Neural progenitor cell (in vitro differentiated cells): Measurements from ENCODE around the gene GRIK5. TPM values are rescaled to one million over a fixed set of nuclear protein-coding genes. Genes with fewer than 3 reads are reported as not detected.

Source experiments
- DNase-seq: peaks from one replicate; pipeline ENCODE4 v3.0.0-alpha.2; 2016; ENCODE audit warnings: low spot score
- H2AFZ ChIP-seq: fragments of 200-600 bp; sonication (generic); replicated peaks from 2 replicates; pipeline ENCODE4 v1.6.1; 2016; ENCODE audit warnings: antibody characterized with exemption
- H3F3A ChIP-seq: fragments of 200-600 bp; sonication (generic); 2 replicates; pipeline ENCODE4 v1.6.1; 2016; ENCODE audit warnings: antibody characterized with exemption, low read depth
- H3K27ac ChIP-seq: fragments of 200-600 bp; sonication (generic); 2 replicates; pipeline ENCODE4 v1.5.1; 2016; ENCODE audit warnings: mild to moderate bottlenecking
- H3K27me3 ChIP-seq: fragments of 200-600 bp; sonication (generic); 2 replicates; pipeline ENCODE4 v1.6.1; 2016; ENCODE audit warnings: mild to moderate bottlenecking, moderate library complexity
- H3K36me3 ChIP-seq: fragments of 200-600 bp; sonication (generic); 2 replicates; pipeline ENCODE4 v1.5.1; 2016
- H3K4me1 ChIP-seq: fragments of 200-600 bp; sonication (generic); 2 replicates; pipeline ENCODE4 v1.6.1; 2016; ENCODE audit warnings: mixed run types
- H3K4me2 ChIP-seq: fragments of 200-600 bp; sonication (generic); 2 replicates; pipeline ENCODE4 v1.6.1; 2016
- H3K4me3 ChIP-seq: fragments of 200-600 bp; sonication (generic); 2 replicates; pipeline ENCODE4 v1.5.1; 2016
- H3K79me2 ChIP-seq: fragments of 200-600 bp; sonication (generic); 2 replicates; pipeline ENCODE4 v1.6.1; 2016; ENCODE audit warnings: low read depth
- H3K9ac ChIP-seq: fragments of 200-600 bp; sonication (generic); 2 replicates; pipeline ENCODE4 v1.6.1; 2016
- H3K9me3 ChIP-seq: fragments of 200-600 bp; sonication (generic); 2 replicates; pipeline ENCODE4 v1.5.1; 2016; ENCODE audit warnings: low read depth
- H4K20me1 ChIP-seq: fragments of 200-600 bp; sonication (generic); 2 replicates; pipeline ENCODE4 v1.6.1; 2016; ENCODE audit warnings: low read depth
- H3K27ac Mint-ChIP-seq: 3 replicates; pipeline ENCODE4 v1.8.0; 2021; ENCODE audit warnings: mixed read lengths
- H3K27me3 Mint-ChIP-seq: 2 replicates; pipeline ENCODE4 v1.8.0; 2022; ENCODE audit warnings: low read depth, mild to moderate bottlenecking, inconsistent platforms, moderate library complexity, mixed read lengths; ENCODE audit not compliant: insufficient read depth
- H3K36me3 Mint-ChIP-seq: 3 replicates; pipeline ENCODE4 v1.8.0; 2021; ENCODE audit warnings: mixed read lengths
- H3K4me1 Mint-ChIP-seq: 3 replicates; pipeline ENCODE4 v1.8.0; 2021; ENCODE audit warnings: mixed read lengths
- H3K4me3 Mint-ChIP-seq: 3 replicates; pipeline ENCODE4 v1.8.0; 2021; ENCODE audit warnings: mild to moderate bottlenecking, moderate library complexity, mixed read lengths
- H3K9me3 Mint-ChIP-seq: 3 replicates; pipeline ENCODE4 v1.8.0; 2020; ENCODE audit warnings: mixed read lengths
- EZH2 ChIP-seq: fragments of 200-600 bp; sonication (generic); IDR thresholded peaks from 2 replicates; pipeline ENCODE4 v1.6.1; 2017; ENCODE audit warnings: antibody characterized with exemption, mild to moderate bottlenecking, moderate library complexity
- EZH2phosphoT487 ChIP-seq: fragments of 200-600 bp; sonication (generic); IDR thresholded peaks from 2 replicates; pipeline ENCODE4 v1.6.1; 2017; ENCODE audit warnings: antibody characterized with exemption
- total RNA-seq: library from RNA; depleted of rRNA; stranded (reverse); fragments of >200 nt; gene quantifications from 2 replicates; pipeline ENCODE4 v1.2.3, GENCODE V29; 2015; ENCODE audit warnings: low replicate concordance
- TF ChIP-seq, protein P1 (sequence below): fragments of 200-600 bp; sonication (generic); IDR thresholded peaks from 2 replicates; pipeline ENCODE4 v1.5.1; 2017; ENCODE audit warnings: antibody characterized with exemption, mild to moderate bottlenecking

GRIK5 gene
- total RNA-seq, 1 donor from 2014 or later: 5.8 TPM

DNA sequence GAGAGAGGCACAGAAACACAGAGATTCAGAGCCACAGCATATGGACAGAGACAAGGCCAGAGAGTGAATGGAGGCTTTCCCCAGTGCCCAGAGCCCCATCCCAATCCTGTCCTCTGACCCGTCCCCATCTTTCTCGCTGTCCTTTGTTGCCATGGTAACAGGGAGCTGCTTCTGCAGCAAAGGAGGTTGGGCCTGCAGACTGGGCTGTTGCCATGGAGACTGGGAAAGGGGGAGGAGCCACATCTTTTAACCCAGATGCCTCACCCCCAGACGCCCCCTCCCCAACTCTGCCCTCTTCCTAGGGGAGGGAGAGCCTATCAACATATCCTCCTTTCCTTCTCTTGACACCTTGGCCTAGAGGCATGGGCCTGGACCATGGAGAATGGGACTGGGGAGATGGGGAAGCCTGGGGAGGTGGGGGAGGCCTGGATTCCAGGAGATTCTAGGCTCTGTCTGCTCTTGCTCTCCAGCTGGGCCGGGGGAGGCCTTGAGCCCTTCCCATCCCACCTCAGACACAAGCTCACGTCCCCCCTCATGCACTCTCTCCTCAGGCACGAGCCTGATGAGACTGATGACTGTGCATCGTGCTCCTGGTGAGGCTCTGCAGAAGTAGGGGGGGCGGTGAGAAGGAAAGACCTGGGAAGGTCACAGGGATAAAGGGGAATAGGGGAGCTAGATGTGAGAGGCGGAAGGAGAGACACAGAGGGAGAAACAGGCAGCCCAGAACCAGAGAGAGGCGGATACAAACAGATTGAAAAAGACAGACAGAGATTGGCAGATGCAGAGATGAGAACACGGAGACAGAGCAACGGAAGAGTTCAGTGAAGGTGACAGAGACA is 73.8 kb downstream of the GRIK5 start:
- H3K27me3 ChIP-seq: peaks cover 93% of the 10 kb centered on the region
- no peaks in the 10 kb centered on the region for H3K36me3 ChIP-seq
- no peaks in the 10 kb centered on the region for H3K79me2 ChIP-seq
- H3K4me2 ChIP-seq: no peak overlapping the region
- H4K20me1 ChIP-seq: peaks cover 60% of the 10 kb centered on the region
- Mint-ChIP-seq H3K9me3 (peaks cover 2% of the 10 kb centered on the region), H3K27me3 (peaks cover 60% of the 10 kb centered on the region), H3K36me3 (no peaks in the 10 kb centered on the region), H3K27ac (no peak overlapping the region), H3K4me1 (peaks cover 47% of the 10 kb centered on the region), H3K4me3 (peak overlapping the region; percentile 65)
- peak; percentile 92 for DNase-seq
- no peak overlapping the region for H3K27ac ChIP-seq
- TF ChIP-seq EZH2phosphoT487 (no peak), EZH2 (no peak)
- TF ChIP-seq, protein P1, sequence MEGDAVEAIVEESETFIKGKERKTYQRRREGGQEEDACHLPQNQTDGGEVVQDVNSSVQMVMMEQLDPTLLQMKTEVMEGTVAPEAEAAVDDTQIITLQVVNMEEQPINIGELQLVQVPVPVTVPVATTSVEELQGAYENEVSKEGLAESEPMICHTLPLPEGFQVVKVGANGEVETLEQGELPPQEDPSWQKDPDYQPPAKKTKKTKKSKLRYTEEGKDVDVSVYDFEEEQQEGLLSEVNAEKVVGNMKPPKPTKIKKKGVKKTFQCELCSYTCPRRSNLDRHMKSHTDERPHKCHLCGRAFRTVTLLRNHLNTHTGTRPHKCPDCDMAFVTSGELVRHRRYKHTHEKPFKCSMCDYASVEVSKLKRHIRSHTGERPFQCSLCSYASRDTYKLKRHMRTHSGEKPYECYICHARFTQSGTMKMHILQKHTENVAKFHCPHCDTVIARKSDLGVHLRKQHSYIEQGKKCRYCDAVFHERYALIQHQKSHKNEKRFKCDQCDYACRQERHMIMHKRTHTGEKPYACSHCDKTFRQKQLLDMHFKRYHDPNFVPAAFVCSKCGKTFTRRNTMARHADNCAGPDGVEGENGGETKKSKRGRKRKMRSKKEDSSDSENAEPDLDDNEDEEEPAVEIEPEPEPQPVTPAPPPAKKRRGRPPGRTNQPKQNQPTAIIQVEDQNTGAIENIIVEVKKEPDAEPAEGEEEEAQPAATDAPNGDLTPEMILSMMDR: no peak
- no peak overlapping the region for H3K9ac ChIP-seq
- H3K4me3 ChIP-seq: no peak overlapping the region
- H3F3A ChIP-seq: peaks cover 34% of the 10 kb centered on the region
- no peak overlapping the region for H2AFZ ChIP-seq
- peaks cover 4% of the 10 kb centered on the region for H3K4me1 ChIP-seq
- H3K9me3 ChIP-seq: no peaks in the 10 kb centered on the region

DNA sequence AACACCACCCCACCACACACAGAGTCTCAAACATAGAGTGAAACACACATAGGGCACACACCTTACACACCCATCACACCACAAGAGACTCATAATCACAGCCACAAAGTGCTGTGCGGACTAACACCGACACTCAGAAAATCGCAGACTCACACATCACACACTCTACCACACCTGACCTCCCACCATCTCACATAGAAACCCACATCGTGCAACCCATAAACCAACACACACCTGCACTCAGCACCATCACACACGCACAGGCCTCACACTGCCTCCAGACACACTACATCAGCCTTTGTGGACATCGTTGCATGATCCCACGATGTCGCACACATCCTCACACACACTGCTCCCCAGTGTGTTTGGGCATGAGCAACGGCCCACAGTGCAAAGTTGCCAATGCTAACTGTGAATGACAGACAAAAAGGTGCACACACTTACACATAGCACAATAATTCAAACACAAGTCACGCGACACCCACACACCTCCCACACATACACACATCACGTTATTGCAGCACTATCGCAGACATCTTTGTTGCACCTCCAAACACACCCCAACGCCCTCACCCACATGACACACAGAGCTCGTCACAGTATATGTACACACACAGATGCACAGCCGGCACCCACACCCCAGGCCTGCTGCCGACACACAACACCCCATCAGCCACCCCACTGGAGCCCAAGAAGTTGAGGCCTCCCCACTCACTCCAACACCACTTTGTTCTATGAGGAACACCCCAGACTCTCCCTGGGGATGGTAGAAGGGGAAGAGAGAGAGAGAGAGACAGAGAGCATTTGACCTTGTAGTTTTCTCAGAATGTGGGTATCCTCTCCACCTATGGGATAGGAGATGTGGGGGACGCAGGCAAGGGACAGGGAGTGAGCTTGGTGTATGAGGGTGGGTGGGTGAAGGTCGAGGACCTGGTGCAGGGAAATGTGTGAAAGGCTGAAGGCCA is 74.7 kb downstream of the GRIK5 start:
- Histone ChIP-seq H3K27ac (no peak overlapping the region), H3K79me2 (no peaks in the 10 kb centered on the region), H3K27me3 (peaks cover 92% of the 10 kb centered on the region), H3K4me3 (no peak overlapping the region), H4K20me1 (peaks cover 58% of the 10 kb centered on the region), H3K4me1 (peaks cover 4% of the 10 kb centered on the region), H3K4me2 (no peak overlapping the region), H2AFZ (no peak overlapping the region), H3K36me3 (no peaks in the 10 kb centered on the region), H3K9me3 (no peaks in the 10 kb centered on the region), H3K9ac (no peak overlapping the region), H3F3A (peaks cover 33% of the 10 kb centered on the region)
- H3K27me3 Mint-ChIP-seq: peaks cover 53% of the 10 kb centered on the region
- TF ChIP-seq EZH2: no peak
- TF ChIP-seq, protein P1: no peak
- TF ChIP-seq EZH2phosphoT487: no peak
- peak overlapping the region; percentile 65 for H3K4me3 Mint-ChIP-seq
- H3K4me1 Mint-ChIP-seq: peaks cover 47% of the 10 kb centered on the region
- DNase-seq: no peak
- H3K9me3 Mint-ChIP-seq: peaks cover 2% of the 10 kb centered on the region
- H3K36me3 Mint-ChIP-seq: no peaks in the 10 kb centered on the region
- H3K27ac Mint-ChIP-seq: peak overlapping the region; percentile 3

DNA sequence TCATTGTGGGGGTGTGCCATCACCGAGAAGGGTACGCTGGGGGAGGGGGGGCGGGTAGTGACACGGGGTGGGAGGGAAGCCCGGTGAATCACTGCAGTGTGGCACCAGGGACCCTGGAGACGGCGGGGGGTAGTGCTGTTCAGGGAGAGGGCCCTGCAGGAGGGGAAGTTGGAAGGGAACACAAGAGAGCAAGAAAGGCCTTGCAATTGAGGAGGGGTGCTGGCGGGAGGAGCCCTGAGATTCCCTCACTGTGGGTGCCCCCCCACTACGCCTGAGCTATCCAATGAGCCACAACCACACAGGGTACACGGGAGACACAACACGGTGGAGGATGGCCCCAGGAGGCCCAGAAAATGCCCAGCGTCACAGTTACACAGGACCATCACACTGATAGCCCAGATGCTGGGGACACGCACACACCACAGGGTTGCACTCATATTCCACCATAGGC is 75.5 kb downstream of the GRIK5 start:
- Mint-ChIP-seq H3K27me3 (peaks cover 46% of the 10 kb centered on the region), H3K4me1 (peaks cover 45% of the 10 kb centered on the region), H3K9me3 (peaks cover 2% of the 10 kb centered on the region), H3K27ac (peak overlapping the region; percentile 3), H3K36me3 (no peaks in the 10 kb centered on the region), H3K4me3 (peak overlapping the region; percentile 65)
- DNase-seq: no peak
- Histone ChIP-seq H3K79me2 (no peaks in the 10 kb centered on the region), H3K9me3 (no peaks in the 10 kb centered on the region), H3K36me3 (no peaks in the 10 kb centered on the region), H3K4me3 (peak overlapping the region; percentile 54), H3F3A (peaks cover 27% of the 10 kb centered on the region), H3K9ac (no peak overlapping the region), H3K27me3 (peaks cover 91% of the 10 kb centered on the region), H3K27ac (no peak overlapping the region), H3K4me1 (peaks cover 4% of the 10 kb centered on the region), H2AFZ (no peak overlapping the region), H4K20me1 (peaks cover 50% of the 10 kb centered on the region), H3K4me2 (peak overlapping the region; percentile 82)
- TF ChIP-seq EZH2: no peak
